ENCODE results near the gene CDK5RAP2. TPM values are rescaled to one million over a fixed set of nuclear protein-coding genes. Genes with fewer than 3 reads are reported as not detected.

Gene CDK5RAP2
- total RNA-seq, 1 experiment from 2014 or later, result 56.4 TPM

GRCh38 chr9:120568816-120569215 lies 11.2 kb downstream of the CDK5RAP2 start:
- no peak overlapping the region for H3K27ac ChIP-seq (ENCODE audit: insufficient read length, low read depth, low read length)
- no CpG with 5 or more reads among the region's 5 CpGs for WGBS (ENCODE audit: extremely low coverage, insufficient read length, low lambda C conversion rate)
- H3T11ph ChIP-seq (ENCODE audit: low read length), result no peak overlapping the region
- H4K8ac ChIP-seq (replicated peaks; ENCODE audit: insufficient read length, low read depth, low read length), result no peak overlapping the region
- no peaks in the 10 kb centered on the region for H3K4me1 Mint-ChIP-seq
- no peak overlapping the region for H3K56ac ChIP-seq (ENCODE audit: insufficient read length, low read depth, low read length)
- no peak overlapping the region for H2BK12ac ChIP-seq (ENCODE audit: insufficient read length, low read depth, low read length)
- H3K4ac ChIP-seq (ENCODE audit: low read depth, low read length), result no peak overlapping the region
- no peaks in the 10 kb centered on the region for H3K9me3 ChIP-seq (ENCODE audit: control insufficient read depth, low read depth, low read length)
- no peak overlapping the region for H3K27ac Mint-ChIP-seq
- H3K4me1 ChIP-seq (ENCODE audit: insufficient read depth, low read length), result no peaks in the 10 kb centered on the region
- H2BK5ac ChIP-seq (ENCODE audit: insufficient read length, low read length), result no peak overlapping the region
- no peak overlapping the region for H3K18ac ChIP-seq (ENCODE audit: insufficient read length, low read depth, low read length)
- no peak overlapping the region for H2BK15ac ChIP-seq (ENCODE audit: low read depth, low read length)
- no peaks in the 10 kb centered on the region for H3K27me3 Mint-ChIP-seq (ENCODE audit: low read depth)
- H3K36me3 Mint-ChIP-seq (ENCODE audit: insufficient read depth in 1 of 3, low read depth in 3 of 3), result peaks cover 30 to 76% (median 62%) of the 10 kb centered on the region in 3 experiments; a peak in 6 of 7 replicates
- TF ChIP-seq CTCF (conservative IDR thresholded peaks at IDR 0.05), result no peak
- H2BK120ac ChIP-seq (ENCODE audit: low read depth, low read length, poor library complexity, severe bottlenecking), result no peak overlapping the region
- H3K79me1 ChIP-seq (ENCODE audit: insufficient read depth, low read depth, low read length, poor library complexity, severe bottlenecking), result peaks cover 9% of the 10 kb centered on the region
- H4K5ac ChIP-seq (ENCODE audit: insufficient read length, low read depth, low read length), result no peak overlapping the region
- no peak overlapping the region for H3K4me3 Mint-ChIP-seq
- DNase-seq, result no peak
- no peak overlapping the region for H3K9ac ChIP-seq (ENCODE audit: extremely low read depth, insufficient read length, low read length)
- peaks cover 2% of the 10 kb centered on the region; the same call in 1 of the 2 replicates for H3K79me2 ChIP-seq (ENCODE audit: insufficient read depth, low read length)
- H2AK5ac ChIP-seq (ENCODE audit: insufficient read length, low read length), result no peak overlapping the region
- H3K27me3 ChIP-seq (ENCODE audit: insufficient read depth, low read length), result no peaks in the 10 kb centered on the region
- no peaks in the 10 kb centered on the region for H3K23me2 ChIP-seq (ENCODE audit: insufficient read length, low read depth, low read length, poor library complexity, severe bottlenecking)
- no peak overlapping the region for H4K91ac ChIP-seq (ENCODE audit: insufficient read length, low read depth, low read length)
- H3K14ac ChIP-seq (ENCODE audit: insufficient read depth, low read length), result no peak overlapping the region
- no peak overlapping the region for H2AFZ ChIP-seq (ENCODE audit: low read length)
- no peaks in the 10 kb centered on the region for H3K9me3 Mint-ChIP-seq
- no peak overlapping the region for H3K4me2 ChIP-seq (ENCODE audit: insufficient read depth, insufficient read length, low read length)
- no peak overlapping the region for H3K23ac ChIP-seq (ENCODE audit: insufficient read length, low read depth, low read length)
- no peak overlapping the region for H2BK20ac ChIP-seq (ENCODE audit: low read depth, low read length, poor library complexity, severe bottlenecking)
- H4K20me1 ChIP-seq (ENCODE audit: control insufficient read depth, insufficient read depth, insufficient read length), result no peaks in the 10 kb centered on the region

Measured in H9 (cell line).